Transverse colon (tissue), 4 donors: ENCODE measurements around the gene DHRS1. TPM values are rescaled to one million over a fixed set of nuclear protein-coding genes. Genes with fewer than 3 reads are reported as not detected.

ENCODE experiments used
- DNase-seq: peaks from one replicate; pipeline ENCODE4 v3.0.0-alpha.2; 2019
- H3K27ac ChIP-seq, 4 donors: fragments of 200-600 bp; sonication (generic); 2 replicates each; pipeline ENCODE4 v1.5.1; 2016 to 2018; ENCODE audit warnings: inconsistent platforms in 4 of 4
- H3K27me3 ChIP-seq: fragments of 200-600 bp; sonication (generic); 2 replicates; pipeline ENCODE4 v1.5.1; 2017; ENCODE audit warnings: inconsistent platforms
- H3K36me3 ChIP-seq, 4 donors: fragments of 200-600 bp; sonication (generic); 2 replicates each; pipeline ENCODE4 v1.5.1; 2017 to 2019; ENCODE audit warnings: inconsistent platforms in 4 of 4
- H3K4me1 ChIP-seq, 4 donors: fragments of 200-600 bp; sonication (generic); 2 replicates each; pipeline ENCODE4 v1.5.1; 2017 to 2020; ENCODE audit warnings: inconsistent platforms in 4 of 4
- H3K4me3 ChIP-seq, 4 donors: fragments of 200-600 bp; sonication (generic); 1 replicate in 1 of 4; 2 replicates in 3 of 4; pipeline versions ENCODE4 v1.5.1 to v1.6.1; 2017 to 2019; ENCODE audit warnings: inconsistent platforms in 4 of 4
- H3K9me3 ChIP-seq, 2 donors: fragments of 200-600 bp; sonication (generic); 2 replicates each; pipeline ENCODE4 v1.5.1; 2017 to 2019; ENCODE audit warnings: inconsistent platforms in 2 of 2
- CTCF ChIP-seq, 5 experiments: fragments of 200-600 bp in 3 of 5; fragments of 450-650 bp in 2 of 5; sonication (generic) in 3 of 5; IDR thresholded peaks; 1 replicate in 2 of 5; 2 replicates in 3 of 5; pipeline ENCODE4 v1.5.1; 2016 to 2017; ENCODE audit warnings: antibody characterized with exemption in 5 of 5, inconsistent platforms in 3 of 5, mild to moderate bottlenecking in 2 of 5, moderate library complexity in 1 of 5
- EP300 ChIP-seq: sonication (generic); formaldehyde crosslinking; IDR thresholded peaks from one replicate; pipeline ENCODE4 v1.6.1; 2017; ENCODE audit warnings: antibody characterized with exemption, low read depth
- POLR2A ChIP-seq: fragments of 450-650 bp; IDR thresholded peaks from one replicate; pipeline ENCODE4 v1.6.1; 2016; ENCODE audit warnings: antibody characterized with exemption, mild to moderate bottlenecking, moderate library complexity
- POLR2AphosphoS5 ChIP-seq, 3 donors: sonication (generic); formaldehyde crosslinking; IDR thresholded peaks; one replicate each; pipeline ENCODE4 v1.6.1; 2016; ENCODE audit warnings: antibody characterized with exemption in 3 of 3
- WGBS, 2 donors: methylation state at CpG; one replicate each; pipeline ENCODE4 v1.1.5; 2018; ENCODE audit warnings: low coverage in 1 of 2; 5-methylcytosine and 5-hydroxymethylcytosine counted together
- in situ Hi-C, 4 donors: fragments of 200-750 bp; cut with MboI; loops; one replicate each; pipeline versions ENCODE4 v1.15.0 to v1.15.1; 2017; ENCODE audit warnings: low sequenced_read_pairs in 3 of 4, low pct_ligation_motif_present in 1 of 4, low pct_unique_long_range_greater_than_20kb in 1 of 4
- intact Hi-C: fragments of 100-400 bp; cut with DNase I; formaldehyde crosslinking; loops from one replicate; pipeline ENCODE4 v1.15.1; 2023; ENCODE audit warnings: low total_unique reads
- total RNA-seq, 4 donors: library from RNA; depleted of rRNA; stranded (reverse); fragments of >200 nt; gene quantifications; one replicate each; pipeline ENCODE4 v1.1.0, GENCODE V29; 2016

DHRS1 gene
- total RNA-seq, 4 donors from 2014 or later, result 84.2 to 106 (median 94.6) TPM

- WGBS, 2 donors, result 78% methylated on average over 7 of the region's 7 CpGs; no CpG with 5 or more reads in 1 of the 2 donors
- no peak for DNase-seq
- H3K36me3 ChIP-seq, result no peaks in the 10 kb centered on the region
- TF ChIP-seq POLR2AphosphoS5 (IDR thresholded peaks at IDR 0.05) (no peak), POLR2A (no peak), EP300 (no peak), CTCF (IDR thresholded peaks at IDR 0.05) (no peak)
- in situ Hi-C loops, result no loop called here
- no peaks in the 10 kb centered on the region for H3K27me3 ChIP-seq
- H3K27ac ChIP-seq, result no peak overlapping the region
- H3K4me3 ChIP-seq, result no peak overlapping the region
- no peaks in the 10 kb centered on the region for H3K4me1 ChIP-seq
- intact Hi-C loops, result no loop called here
- H3K9me3 ChIP-seq, result no peaks in the 10 kb centered on the region
Measured at GRCh38 chr14:24253936-24254335, 45.6 kb downstream of the DHRS1 start.

- no peaks in the 10 kb centered on the region for H3K27me3 ChIP-seq
- no peaks in the 10 kb centered on the region for H3K4me1 ChIP-seq
- intact Hi-C loops, result no loop called here
- no peak for DNase-seq
- TF ChIP-seq CTCF (IDR thresholded peaks at IDR 0.05), result no peak
- no peak for TF ChIP-seq EP300
- TF ChIP-seq POLR2AphosphoS5 (IDR thresholded peaks at IDR 0.05), result no peak
- TF ChIP-seq POLR2A, result no peak
- H3K9me3 ChIP-seq, result no peaks in the 10 kb centered on the region
- no peak overlapping the region for H3K4me3 ChIP-seq
- H3K27ac ChIP-seq, result no peak overlapping the region
- WGBS, 2 donors, result 84% methylated on average over 11 of the region's 11 CpGs; no CpG with 5 or more reads in 1 of the 2 donors
- in situ Hi-C loops, result no loop called here
- H3K36me3 ChIP-seq, result no peaks in the 10 kb centered on the region
Measured at GRCh38 chr14:24252289-24253124, 47.1 kb downstream of the DHRS1 start.

GRCh38 chr14:24251880-24252288 is 47.7 kb downstream of the DHRS1 start:
- Histone ChIP-seq H3K9me3 (no peaks in the 10 kb centered on the region), H3K36me3 (no peaks in the 10 kb centered on the region), H3K27ac (no peak overlapping the region), H3K4me1 (no peaks in the 10 kb centered on the region), H3K4me3 (no peak overlapping the region), H3K27me3 (no peaks in the 10 kb centered on the region)
- WGBS, 2 donors, result 92 to 100% methylated on average over 1 of the region's 1 CpG
- intact Hi-C loops (no loop called here), in situ Hi-C loops (no loop called here)
- no peak for DNase-seq
- TF ChIP-seq POLR2AphosphoS5 (IDR thresholded peaks at IDR 0.05) (no peak), EP300 (no peak), POLR2A (no peak), CTCF (IDR thresholded peaks at IDR 0.05) (no peak)

GRCh38 chr14:24250354-24250753 is 49.2 kb downstream of the DHRS1 start:
- H3K27me3 ChIP-seq, result no peaks in the 10 kb centered on the region
- peak; percentile 6 for DNase-seq
- in situ Hi-C loops (no loop called here), intact Hi-C loops (no loop called here)
- no peaks in the 10 kb centered on the region for H3K36me3 ChIP-seq
- TF ChIP-seq EP300 (no peak), POLR2A (no peak), POLR2AphosphoS5 (IDR thresholded peaks at IDR 0.05) (no peak), CTCF (IDR thresholded peaks at IDR 0.05) (no peak)
- no peaks in the 10 kb centered on the region for H3K4me1 ChIP-seq
- no peak overlapping the region for H3K27ac ChIP-seq
- H3K9me3 ChIP-seq, result no peaks in the 10 kb centered on the region
- 73 to 76% methylated on average over 4 of the region's 4 CpGs for WGBS, 2 donors
- no peak overlapping the region for H3K4me3 ChIP-seq
